ENCODE data around the gene SIRT1.
A peak's percentile ranks its signal among the peaks of the same experiment; 100 is the strongest.
"Not testable (repeated sequence)": the region's sequence is repeated elsewhere in the genome, so short reads cannot be mapped to it uniquely, and the experiment has no call there.

SIRT1 gene

GRCh38 chr10:67884313-67884841 lies at the start of gene SIRT1:
SIRT1 (plus strand) TSS chr10:67884656; CDS start chr10:67884722, 66 bp downstream.
- Histone ChIP-seq H3K27me3 (ENCODE audit: low read depth, low read length) (no peaks in the 10 kb centered on the region), H3K9me3 (ENCODE audit: control insufficient read depth in 1 of 2, low read length in 2 of 2) (no peaks in the 10 kb centered on the region), H3K4me3 (ENCODE audit: low read depth in 1 of 2, low read length in 2 of 2) (peak within 1 kb of the TSS; percentile 83 to 97), H3K4me1 (ENCODE audit: control insufficient read depth in 1 of 2, insufficient read depth in 2 of 2, low read length in 2 of 2) (peaks cover 0 to 8% of the 10 kb centered on the region in 2 donors), H3K36me3 (ENCODE audit: control insufficient read depth in 1 of 2, insufficient read depth in 2 of 2, low read length in 2 of 2) (peaks cover 16 to 23% of the 10 kb centered on the region in 2 donors), H3K27ac (ENCODE audit: low read length) (peak within 1 kb of the TSS; percentile 94)

DNA sequence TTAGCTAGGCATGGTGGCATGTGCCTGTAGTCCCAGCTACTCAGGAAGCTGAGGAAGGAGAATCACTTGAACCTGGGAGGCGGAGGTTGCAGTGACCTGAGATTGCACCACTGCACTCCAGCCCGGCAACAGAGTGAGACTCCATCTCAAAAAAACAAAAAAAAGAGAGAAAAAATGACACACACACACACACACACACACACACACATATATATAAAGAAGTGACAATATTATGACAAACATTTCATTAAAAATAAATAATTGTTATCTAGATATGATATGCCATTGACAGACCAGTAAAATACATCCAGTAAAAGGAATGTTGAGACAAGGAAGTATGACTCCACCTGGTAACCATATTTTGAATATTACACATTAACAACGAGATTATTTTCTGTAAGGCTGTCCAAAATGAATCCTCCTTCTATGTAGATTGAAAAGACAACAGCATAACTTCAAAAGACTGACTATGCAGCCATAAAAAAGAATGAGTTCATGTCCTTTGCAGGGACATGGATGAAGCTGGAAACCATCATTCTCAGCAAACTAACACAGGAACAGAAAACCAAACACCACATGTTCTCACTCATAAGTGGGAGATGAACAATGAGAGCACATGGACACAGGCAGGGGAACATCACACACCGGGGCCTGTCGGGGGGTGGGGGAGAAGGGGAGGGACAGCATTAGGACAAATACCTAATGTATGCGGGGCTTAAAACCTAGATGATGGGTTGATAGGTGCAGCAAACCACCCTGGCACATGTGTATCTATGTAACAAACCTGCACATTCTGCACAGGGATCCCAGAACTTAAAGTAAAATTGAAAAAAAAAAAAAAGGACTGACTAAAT lies 48.7 kb upstream of the SIRT1 start:
- not testable (repeated sequence) for H3K9me3 ChIP-seq (ENCODE audit: control insufficient read depth in 1 of 2, low read length in 2 of 2); H3K27me3 ChIP-seq (ENCODE audit: low read depth, low read length); H3K4me1 ChIP-seq (ENCODE audit: control insufficient read depth in 1 of 2, insufficient read depth in 2 of 2, low read length in 2 of 2); H3K36me3 ChIP-seq (ENCODE audit: control insufficient read depth in 1 of 2, insufficient read depth in 2 of 2, low read length in 2 of 2); H3K27ac ChIP-seq (ENCODE audit: low read length); H3K4me3 ChIP-seq (ENCODE audit: low read depth in 1 of 2, low read length in 2 of 2)

GRCh38 chr10:67836488-67836887 lies 48.0 kb upstream of the SIRT1 start:
- Histone ChIP-seq H3K4me1 (ENCODE audit: control insufficient read depth in 1 of 2, insufficient read depth in 2 of 2, low read length in 2 of 2) (peaks cover 0 to 4% of the 10 kb centered on the region in 2 donors), H3K9me3 (ENCODE audit: control insufficient read depth in 1 of 2, low read length in 2 of 2) (no peaks in the 10 kb centered on the region), H3K36me3 (ENCODE audit: control insufficient read depth in 1 of 2, insufficient read depth in 2 of 2, low read length in 2 of 2) (no peaks in the 10 kb centered on the region), H3K27ac (ENCODE audit: low read length) (no peak overlapping the region), H3K4me3 (ENCODE audit: low read depth in 1 of 2, low read length in 2 of 2) (no peak overlapping the region), H3K27me3 (ENCODE audit: low read depth, low read length) (no peaks in the 10 kb centered on the region)

- H3K36me3 ChIP-seq (ENCODE audit: control insufficient read depth in 1 of 2, insufficient read depth in 2 of 2, low read length in 2 of 2), result no peaks in the 10 kb centered on the region
- no peak overlapping the region for H3K27ac ChIP-seq (ENCODE audit: low read length)
- no peak overlapping the region for H3K4me3 ChIP-seq (ENCODE audit: low read depth in 1 of 2, low read length in 2 of 2)
- no peaks in the 10 kb centered on the region for H3K27me3 ChIP-seq (ENCODE audit: low read depth, low read length)
- H3K9me3 ChIP-seq (ENCODE audit: control insufficient read depth in 1 of 2, low read length in 2 of 2), result no peaks in the 10 kb centered on the region
- peaks cover 0 to 4% of the 10 kb centered on the region in 2 donors for H3K4me1 ChIP-seq (ENCODE audit: control insufficient read depth in 1 of 2, insufficient read depth in 2 of 2, low read length in 2 of 2)
These were observed 47.5 kb upstream of the SIRT1 start for GRCh38 chr10:67836972-67837371.

DNA sequence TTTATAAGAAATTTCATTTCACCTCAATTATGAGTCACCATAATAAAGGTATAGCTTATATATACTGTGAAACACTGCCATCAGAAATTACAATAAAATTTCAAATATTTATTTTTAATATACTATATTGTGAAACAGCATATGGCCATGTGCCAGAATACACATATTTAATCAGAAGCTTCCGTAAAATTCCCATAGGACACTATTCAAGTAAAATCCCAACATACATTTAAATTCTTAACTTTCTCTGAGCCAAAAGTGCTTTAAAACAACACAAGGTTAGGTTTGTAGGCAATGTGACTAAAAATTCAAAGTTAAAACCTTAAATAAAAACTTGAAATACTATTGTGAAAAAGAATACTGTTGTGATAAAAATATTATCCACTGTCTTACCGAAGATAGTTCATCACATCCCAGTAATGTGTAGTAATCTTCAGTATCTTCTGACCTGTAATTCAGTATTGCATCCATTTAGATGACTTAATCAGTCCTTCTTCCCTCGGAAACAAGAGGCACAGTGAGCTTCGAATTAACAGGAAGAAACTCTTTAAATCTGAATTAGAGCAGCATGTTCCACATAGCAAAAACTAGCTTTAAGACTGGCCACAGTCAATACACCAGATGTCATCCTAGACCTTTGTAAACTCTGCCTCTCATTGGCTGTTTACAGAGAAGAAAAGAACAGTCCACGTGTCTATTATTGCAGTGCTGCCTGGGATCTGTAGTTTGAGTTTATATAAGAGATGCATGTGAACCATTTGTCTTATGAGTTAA lies 46.7 kb upstream of the SIRT1 start, which contains the start of gene DNAJC12:
TSS of gene DNAJC12 (minus strand) at position 648 of the 774 bp plus-strand sequence. CDS start at position 471, 177 bp downstream.
- Histone ChIP-seq H3K27ac (ENCODE audit: low read length) (no peak within 1 kb of the TSS), H3K27me3 (ENCODE audit: low read depth, low read length) (no peaks in the 10 kb centered on the region), H3K9me3 (ENCODE audit: control insufficient read depth in 1 of 2, low read length in 2 of 2) (no peaks in the 10 kb centered on the region), H3K4me3 (ENCODE audit: low read depth in 1 of 2, low read length in 2 of 2) (peak within 1 kb of the TSS; percentile 41 to 55), H3K36me3 (ENCODE audit: control insufficient read depth in 1 of 2, insufficient read depth in 2 of 2, low read length in 2 of 2) (no peaks in the 10 kb centered on the region), H3K4me1 (ENCODE audit: control insufficient read depth in 1 of 2, insufficient read depth in 2 of 2, low read length in 2 of 2) (peaks cover 0 to 4% of the 10 kb centered on the region in 2 donors)

GRCh38 chr10:67839511-67839910 lies 44.9 kb upstream of the SIRT1 start:
- not testable (repeated sequence) for H3K27ac ChIP-seq (ENCODE audit: low read length)

DNA sequence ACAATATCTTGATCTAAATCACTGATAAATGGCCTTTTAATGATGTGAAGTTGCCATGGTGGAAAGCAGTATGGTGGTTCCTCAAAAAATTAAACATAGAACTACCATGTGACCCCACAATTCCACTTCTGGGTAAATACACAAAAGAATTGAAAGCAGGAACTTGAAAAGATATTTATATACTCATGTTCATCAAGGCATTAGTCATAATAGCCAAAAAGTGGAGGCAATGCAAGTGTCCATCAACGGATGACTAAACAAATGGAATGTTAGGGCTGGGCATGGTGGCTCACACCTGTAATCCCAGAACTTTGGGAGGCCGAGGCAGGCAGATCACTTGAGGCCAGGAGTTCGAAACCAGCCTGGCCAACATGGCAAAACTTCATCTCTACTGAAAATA lies 44.5 kb upstream of the SIRT1 start:
- no peaks in the 10 kb centered on the region for H3K27me3 ChIP-seq (ENCODE audit: low read depth, low read length)
- no peaks in the 10 kb centered on the region for H3K9me3 ChIP-seq (ENCODE audit: control insufficient read depth in 1 of 2, low read length in 2 of 2)
- H3K4me1 ChIP-seq (ENCODE audit: control insufficient read depth in 1 of 2, insufficient read depth in 2 of 2, low read length in 2 of 2), result peaks cover 0 to 4% of the 10 kb centered on the region in 2 donors

More at GRCh38 chr10:67839511-67839910, 44.9 kb upstream of the SIRT1 start:
- not testable (repeated sequence) for H3K9me3 ChIP-seq (ENCODE audit: control insufficient read depth in 1 of 2, low read length in 2 of 2); H3K4me3 ChIP-seq (ENCODE audit: low read depth in 1 of 2, low read length in 2 of 2); H3K27me3 ChIP-seq (ENCODE audit: low read depth, low read length); H3K4me1 ChIP-seq (ENCODE audit: control insufficient read depth in 1 of 2, insufficient read depth in 2 of 2, low read length in 2 of 2); H3K36me3 ChIP-seq (ENCODE audit: control insufficient read depth in 1 of 2, insufficient read depth in 2 of 2, low read length in 2 of 2)

GRCh38 chr10:67841737-67842136 lies 42.7 kb upstream of the SIRT1 start:
- Histone ChIP-seq H3K27ac (ENCODE audit: low read length) (no peak overlapping the region), H3K36me3 (ENCODE audit: control insufficient read depth in 1 of 2, insufficient read depth in 2 of 2, low read length in 2 of 2) (no peaks in the 10 kb centered on the region), H3K4me1 (ENCODE audit: control insufficient read depth in 1 of 2, insufficient read depth in 2 of 2, low read length in 2 of 2) (peaks cover 0 to 4% of the 10 kb centered on the region in 2 donors), H3K4me3 (ENCODE audit: low read depth in 1 of 2, low read length in 2 of 2) (no peak overlapping the region), H3K9me3 (ENCODE audit: control insufficient read depth in 1 of 2, low read length in 2 of 2) (no peaks in the 10 kb centered on the region), H3K27me3 (ENCODE audit: low read depth, low read length) (no peaks in the 10 kb centered on the region)

More for the DNA sequence above, 44.5 kb upstream of the SIRT1 start:
- Histone ChIP-seq H3K4me3 (ENCODE audit: low read depth in 1 of 2, low read length in 2 of 2) (no peak overlapping the region), H3K36me3 (ENCODE audit: control insufficient read depth in 1 of 2, insufficient read depth in 2 of 2, low read length in 2 of 2) (no peaks in the 10 kb centered on the region), H3K27ac (ENCODE audit: low read length) (no peak overlapping the region)

GRCh38 chr10:67843284-67843683 lies 41.2 kb upstream of the SIRT1 start:
- Histone ChIP-seq H3K27me3 (ENCODE audit: low read depth, low read length) (no peaks in the 10 kb centered on the region), H3K9me3 (ENCODE audit: control insufficient read depth in 1 of 2, low read length in 2 of 2) (no peaks in the 10 kb centered on the region), H3K4me3 (ENCODE audit: low read depth in 1 of 2, low read length in 2 of 2) (no peak overlapping the region), H3K27ac (ENCODE audit: low read length) (no peak overlapping the region), H3K4me1 (ENCODE audit: control insufficient read depth in 1 of 2, insufficient read depth in 2 of 2, low read length in 2 of 2) (peaks cover 0 to under 1% of the 10 kb centered on the region in 2 donors), H3K36me3 (ENCODE audit: control insufficient read depth in 1 of 2, insufficient read depth in 2 of 2, low read length in 2 of 2) (no peaks in the 10 kb centered on the region)

GRCh38 chr10:67849331-67850011 lies 35.0 kb upstream of the SIRT1 start:
- H3K27ac ChIP-seq (ENCODE audit: low read length), result peak overlapping the region; percentile 99
- H3K4me3 ChIP-seq (ENCODE audit: low read depth in 1 of 2, low read length in 2 of 2), result peak overlapping the region; percentile 81 to 97

GRCh38 chr10:67851186-67851585 lies 33.3 kb upstream of the SIRT1 start:
- no peak overlapping the region for H3K27ac ChIP-seq (ENCODE audit: low read length)
- no peaks in the 10 kb centered on the region for H3K9me3 ChIP-seq (ENCODE audit: control insufficient read depth in 1 of 2, low read length in 2 of 2)
- no peak overlapping the region for H3K4me3 ChIP-seq (ENCODE audit: low read depth in 1 of 2, low read length in 2 of 2)
- no peaks in the 10 kb centered on the region for H3K36me3 ChIP-seq (ENCODE audit: control insufficient read depth in 1 of 2, insufficient read depth in 2 of 2, low read length in 2 of 2)
- no peaks in the 10 kb centered on the region for H3K27me3 ChIP-seq (ENCODE audit: low read depth, low read length)
- H3K4me1 ChIP-seq (ENCODE audit: control insufficient read depth in 1 of 2, insufficient read depth in 2 of 2, low read length in 2 of 2), result no peaks in the 10 kb centered on the region

More at GRCh38 chr10:67849331-67850011, 35.0 kb upstream of the SIRT1 start:
- H3K9me3 ChIP-seq (ENCODE audit: control insufficient read depth in 1 of 2, low read length in 2 of 2), result no peaks in the 10 kb centered on the region
- H3K4me1 ChIP-seq (ENCODE audit: control insufficient read depth in 1 of 2, insufficient read depth in 2 of 2, low read length in 2 of 2), result no peaks in the 10 kb centered on the region
- H3K36me3 ChIP-seq (ENCODE audit: control insufficient read depth in 1 of 2, insufficient read depth in 2 of 2, low read length in 2 of 2), result no peaks in the 10 kb centered on the region
- H3K27me3 ChIP-seq (ENCODE audit: low read depth, low read length), result no peaks in the 10 kb centered on the region

Data from muscle layer of duodenum (tissue), 2 donors.